GM19351 (cell line): ENCODE measurements around the gene STX2.
A peak's percentile ranks its signal among the peaks of the same experiment; 100 is the strongest.
"Not testable (repeated sequence)": the region's sequence is repeated elsewhere in the genome, so short reads cannot be mapped to it uniquely, and the experiment has no call there.

Source experiments
- ATAC-seq: cut with Tn5 transposase; IDR thresholded peaks from one replicate; pipeline ENCODE4 v1.9.1; 2021; ENCODE audit warnings: mild to moderate bottlenecking, moderate library complexity; ENCODE audit not compliant: unreplicated experiment

Gene STX2

DNA sequence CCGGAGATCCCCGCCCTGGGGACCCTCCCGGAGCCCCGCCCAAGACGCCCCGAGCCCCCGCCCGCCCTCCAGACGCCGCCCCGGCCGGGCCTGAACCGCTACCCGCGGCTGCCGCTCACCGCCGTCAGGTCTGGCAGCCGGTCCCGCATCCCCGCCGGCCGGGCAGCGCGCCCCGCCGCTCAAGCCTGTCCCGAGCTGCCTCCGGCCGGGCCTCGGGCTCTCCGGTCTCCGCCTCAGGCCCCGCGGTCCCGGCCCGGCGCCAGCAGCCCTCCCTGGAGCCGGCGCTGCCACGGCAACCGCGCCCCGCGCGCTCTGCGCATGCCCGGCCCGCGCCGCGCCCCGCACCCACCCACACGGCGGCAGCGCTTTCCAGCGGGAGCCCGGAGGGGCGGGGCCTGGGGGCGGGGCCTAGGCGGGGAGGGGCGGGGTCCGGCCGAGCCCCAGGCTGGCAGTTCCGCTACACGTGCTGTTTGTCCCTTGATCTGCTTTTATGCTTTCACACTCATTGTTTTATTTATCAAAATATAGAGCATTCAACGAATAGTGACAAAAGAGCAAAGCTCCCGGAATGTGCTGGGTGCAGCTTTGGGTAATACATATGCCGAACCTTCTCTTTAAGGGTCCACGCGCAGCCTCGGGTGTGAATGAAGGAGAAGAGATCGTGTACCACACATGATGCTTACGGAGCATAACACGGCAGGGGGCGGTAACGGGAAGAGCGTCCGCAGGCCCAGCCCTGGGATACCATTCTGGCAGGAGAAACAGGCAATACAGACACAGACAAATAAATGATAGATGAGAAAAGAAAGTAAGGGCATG is at the start of gene STX2:
Gene STX2 (minus strand): TSS at position 300 of the 819 bp plus-strand sequence. CDS start 151 bp downstream, at position 149.
- ATAC-seq = peak; percentile 74

DNA sequence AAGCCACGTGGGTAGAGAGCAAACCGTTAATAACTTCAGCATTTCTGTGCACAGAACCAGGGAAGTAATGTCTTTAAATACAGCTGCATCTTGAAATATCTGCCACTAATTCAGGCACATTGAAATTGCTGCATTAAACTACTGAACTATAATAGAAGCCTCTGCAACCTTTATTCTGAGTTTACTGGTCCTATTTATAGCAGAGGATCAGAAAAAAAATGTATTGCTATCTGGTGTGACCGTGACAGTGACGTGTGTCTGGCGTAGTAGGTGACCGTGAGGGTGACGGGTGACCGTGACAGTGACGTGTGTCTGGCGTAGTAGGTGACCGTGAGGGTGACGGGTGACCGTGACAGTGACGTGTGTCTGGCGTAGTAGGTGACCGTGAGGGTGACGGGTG is 48.1 kb upstream of the STX2 start:
- not testable (repeated sequence) for ATAC-seq

DNA sequence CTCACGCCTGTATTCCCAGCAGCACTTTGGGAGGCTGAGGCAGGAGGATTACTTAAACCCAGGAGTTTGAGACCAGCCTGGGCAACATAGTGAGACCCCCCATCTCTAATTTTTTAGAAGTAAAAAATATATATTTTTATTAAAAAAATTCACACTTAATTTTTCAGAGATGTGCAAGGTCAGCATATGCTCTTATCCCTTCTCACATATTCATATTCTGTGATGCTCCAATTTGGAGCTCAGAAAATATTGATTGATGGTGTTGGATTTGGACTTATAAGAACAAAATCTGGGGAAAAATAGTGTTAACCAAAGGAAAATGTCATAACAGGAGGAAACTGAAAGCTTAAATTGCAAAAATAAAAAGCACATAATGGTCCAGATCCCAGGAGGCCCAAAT is 42.5 kb upstream of the STX2 start:
- ATAC-seq = no peak

DNA sequence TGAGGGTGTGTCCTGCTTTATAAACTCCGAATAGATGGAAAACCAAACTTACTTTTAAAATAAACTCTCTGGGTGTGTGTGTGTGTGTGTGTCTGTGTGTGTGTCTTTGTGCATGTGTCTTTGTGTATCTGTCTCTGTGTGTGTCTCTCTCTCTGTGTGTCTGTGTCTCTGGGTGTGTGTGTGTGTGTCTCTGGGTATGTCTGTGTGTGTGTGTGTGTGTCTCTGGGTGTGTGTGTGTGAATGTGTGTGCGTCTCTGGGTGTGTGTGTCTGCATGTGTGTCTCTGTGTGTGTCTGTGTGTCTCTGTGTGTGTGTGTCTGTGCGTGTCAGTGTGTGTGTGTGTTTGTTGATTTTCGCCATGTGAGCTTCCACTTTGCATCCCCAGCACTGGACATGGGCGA is 42.0 kb upstream of the STX2 start:
- no peak for ATAC-seq

DNA sequence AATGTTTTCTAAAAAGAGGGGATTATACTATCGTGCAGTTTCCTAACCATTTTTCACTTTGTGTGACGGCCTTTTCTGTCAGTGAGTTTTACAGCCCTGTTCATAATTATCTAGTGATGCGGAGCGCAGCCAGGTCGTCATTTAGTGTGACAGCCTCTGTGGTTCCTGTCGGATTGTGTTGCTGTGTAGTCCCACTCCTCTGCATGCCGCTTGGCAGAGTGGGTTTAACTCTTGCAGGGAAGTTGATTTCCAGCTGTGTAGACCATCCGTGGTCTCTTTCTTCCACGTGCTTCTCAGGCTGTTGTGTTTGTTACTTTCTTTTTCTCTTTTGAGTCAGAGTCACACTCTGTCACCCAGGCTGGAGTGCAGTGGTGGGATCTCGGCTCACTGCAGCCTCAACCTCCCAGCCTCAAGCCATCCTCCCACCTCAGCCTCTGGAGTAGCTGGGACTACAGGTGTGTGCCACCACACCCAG is 41.4 kb upstream of the STX2 start:
- peak; percentile 42 for ATAC-seq

DNA sequence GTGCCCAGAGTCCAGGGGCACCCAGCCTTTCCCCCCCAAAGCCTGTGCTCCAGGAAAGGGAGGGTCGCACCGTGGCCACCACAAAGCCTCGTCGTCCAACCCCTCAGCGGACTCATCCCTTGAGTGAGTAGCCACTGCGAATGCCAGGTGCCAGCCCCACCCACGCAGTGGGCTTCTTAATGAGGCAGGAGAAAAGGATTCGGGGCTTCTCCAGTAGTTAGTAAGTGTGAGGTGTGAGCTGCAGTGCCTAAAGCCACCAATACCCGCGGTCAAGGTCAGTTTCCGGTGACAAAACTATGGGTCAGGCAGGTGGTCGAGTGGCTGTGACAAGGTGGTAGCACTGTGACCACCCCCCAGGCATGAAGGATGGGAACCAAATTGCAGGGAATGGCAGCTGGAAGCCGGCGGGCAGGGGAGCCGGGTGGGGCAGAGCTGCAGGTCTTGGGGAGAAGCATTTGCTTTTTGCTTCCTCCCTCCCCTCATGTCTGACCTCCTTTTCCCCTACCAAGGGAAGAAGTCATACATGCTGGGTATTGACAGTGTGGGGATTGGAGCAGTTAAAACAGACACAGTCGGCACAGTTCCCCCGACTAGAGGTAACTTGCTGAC is 40.8 kb upstream of the STX2 start:
- peak; percentile 31 for ATAC-seq

DNA sequence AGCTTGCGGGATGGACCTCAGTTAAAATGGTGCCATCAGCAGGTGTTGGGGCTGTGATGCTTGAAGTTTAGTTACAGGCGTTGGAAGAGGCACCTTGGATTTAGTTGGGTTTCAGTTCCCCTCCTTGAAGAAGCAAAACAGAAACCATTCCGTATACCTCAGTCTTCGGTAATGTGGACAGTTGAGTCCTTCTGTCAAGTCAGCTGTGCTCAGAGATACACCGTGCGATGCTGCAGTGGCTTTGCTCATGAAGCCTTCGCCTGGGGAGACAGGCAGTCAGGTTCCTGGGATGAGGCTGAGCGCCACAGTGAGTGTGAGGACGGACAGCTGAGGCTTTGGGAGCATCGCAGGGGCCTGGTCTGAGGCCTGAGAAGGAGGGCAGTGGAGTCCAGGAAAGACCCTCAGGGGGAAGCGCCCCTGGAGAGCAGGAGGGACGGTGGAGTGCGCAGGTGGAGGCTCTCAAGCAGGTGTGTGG is 40.2 kb upstream of the STX2 start:
- ATAC-seq = peak; percentile 83

DNA sequence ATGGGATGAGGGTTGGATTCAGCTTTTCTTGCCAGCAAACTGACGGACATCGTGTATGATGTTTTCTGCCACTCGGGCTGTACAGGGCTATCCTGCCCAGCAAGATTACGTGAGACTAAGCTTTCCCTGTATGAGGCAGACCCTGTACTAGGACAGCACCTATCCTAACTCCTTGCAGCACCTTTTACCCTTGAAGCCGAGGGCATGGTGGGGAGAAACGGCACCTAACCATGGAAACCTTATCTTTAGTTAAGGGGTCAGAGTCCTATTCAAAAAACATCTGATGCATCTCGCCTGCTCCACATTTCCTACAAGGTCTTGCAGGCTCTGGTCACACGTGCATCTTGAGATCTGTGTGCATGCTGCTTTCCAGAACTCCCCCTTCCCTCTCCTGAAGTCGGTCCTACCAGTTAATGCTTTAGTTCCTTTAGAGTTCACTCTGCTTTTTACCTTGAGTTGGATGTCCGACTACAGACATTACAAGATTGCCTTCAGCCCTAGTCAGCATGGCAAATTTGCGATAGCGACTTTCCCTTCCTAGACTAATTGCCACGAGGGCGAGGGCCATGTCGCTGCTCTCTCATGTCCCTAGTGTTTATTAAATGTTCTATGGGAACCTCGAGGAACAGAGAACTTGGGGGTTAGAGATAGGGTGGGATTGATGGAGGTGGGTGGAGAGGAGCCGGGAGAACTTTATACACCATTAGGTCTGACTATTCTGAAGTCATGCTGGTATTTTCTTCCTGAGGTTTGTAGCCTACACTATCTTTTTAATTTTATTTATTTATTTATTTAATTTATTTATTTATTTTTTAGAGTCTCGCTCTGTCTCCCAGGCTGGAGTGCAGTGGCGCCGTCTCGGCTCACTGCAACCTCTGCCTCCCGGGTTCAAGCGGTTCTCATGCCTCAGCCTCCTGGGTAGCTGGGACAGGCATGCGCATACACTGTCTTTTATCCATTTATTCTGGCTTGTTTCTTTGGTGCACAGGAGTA is 39.4 kb upstream of the STX2 start:
- no peak for ATAC-seq

DNA sequence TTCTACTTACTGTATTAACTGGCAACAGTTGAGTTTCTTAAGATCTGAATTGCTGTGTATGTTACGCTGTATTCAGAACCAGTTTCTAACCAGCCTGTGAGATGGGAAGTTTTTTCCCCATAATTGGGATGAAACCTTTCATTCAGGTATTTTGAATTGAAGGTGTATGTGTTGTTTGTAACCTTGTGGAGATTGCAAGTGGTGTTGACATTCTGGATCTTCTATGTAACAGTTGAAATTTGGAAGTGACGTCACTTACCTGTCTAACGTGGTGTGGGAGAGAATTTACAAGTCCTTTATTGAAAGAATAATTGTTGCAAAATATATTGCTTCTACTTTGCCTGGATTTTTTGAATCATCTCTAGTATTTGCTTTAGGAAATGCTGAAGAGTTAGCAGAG is 38.3 kb upstream of the STX2 start:
- ATAC-seq = no peak

DNA sequence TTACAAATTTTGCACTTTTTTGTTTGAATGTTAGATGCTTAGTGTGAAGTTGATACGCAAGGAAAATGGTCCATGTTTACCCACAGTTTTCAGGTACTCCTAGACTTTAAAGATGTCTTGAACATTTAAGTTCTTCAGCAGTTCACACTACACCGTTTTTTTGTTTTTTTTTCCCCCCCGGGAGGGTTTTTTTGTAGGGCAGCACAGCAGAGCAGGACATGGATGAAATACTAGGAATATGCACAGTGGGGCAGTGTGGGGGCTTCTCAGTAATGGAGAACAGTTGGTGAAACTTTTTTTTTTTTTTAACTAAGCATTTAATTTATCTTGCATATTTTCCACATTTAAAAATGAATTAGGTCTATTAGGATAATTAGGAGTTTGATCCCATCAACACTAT is 37.7 kb upstream of the STX2 start:
- ATAC-seq = no peak

DNA sequence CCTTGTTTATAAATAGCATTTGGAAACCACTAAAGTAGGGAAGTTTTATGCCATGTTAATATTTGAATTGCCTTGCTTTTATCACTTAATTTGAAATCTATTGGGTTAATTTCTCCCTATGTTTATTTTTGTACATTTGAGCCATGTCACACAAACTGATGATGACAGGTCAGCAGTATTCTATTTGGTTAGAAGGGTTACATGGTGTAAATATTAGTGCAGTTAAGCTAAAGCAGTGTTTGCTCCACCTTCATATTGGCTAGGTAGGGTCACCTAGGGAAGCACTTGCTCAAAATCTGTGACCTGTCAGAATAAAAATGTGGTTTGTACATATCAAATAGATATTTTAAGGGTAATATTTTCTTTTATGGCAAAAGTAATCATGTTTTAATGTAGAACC is 37.2 kb upstream of the STX2 start:
- no peak for ATAC-seq

DNA sequence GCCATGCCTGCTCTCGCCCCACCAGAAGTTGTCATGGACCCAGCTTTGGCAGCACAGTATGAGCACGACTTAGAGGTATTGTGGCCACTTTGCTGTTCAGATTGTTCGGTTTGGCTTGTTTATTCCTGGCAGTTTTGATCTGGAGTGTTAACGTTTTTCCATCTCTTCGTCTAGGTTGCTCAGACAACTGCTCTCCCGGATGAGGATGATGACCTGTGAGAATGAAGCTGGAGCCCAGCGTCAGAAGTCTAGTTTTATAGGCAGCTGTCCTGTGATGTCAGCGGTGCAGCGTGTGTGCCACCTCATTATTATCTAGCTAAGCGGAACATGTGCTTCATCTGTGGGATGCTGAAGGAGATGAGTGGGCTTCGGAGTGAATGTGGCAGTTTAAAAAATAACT is 36.7 kb upstream of the STX2 start:
- not testable (repeated sequence) for ATAC-seq

DNA sequence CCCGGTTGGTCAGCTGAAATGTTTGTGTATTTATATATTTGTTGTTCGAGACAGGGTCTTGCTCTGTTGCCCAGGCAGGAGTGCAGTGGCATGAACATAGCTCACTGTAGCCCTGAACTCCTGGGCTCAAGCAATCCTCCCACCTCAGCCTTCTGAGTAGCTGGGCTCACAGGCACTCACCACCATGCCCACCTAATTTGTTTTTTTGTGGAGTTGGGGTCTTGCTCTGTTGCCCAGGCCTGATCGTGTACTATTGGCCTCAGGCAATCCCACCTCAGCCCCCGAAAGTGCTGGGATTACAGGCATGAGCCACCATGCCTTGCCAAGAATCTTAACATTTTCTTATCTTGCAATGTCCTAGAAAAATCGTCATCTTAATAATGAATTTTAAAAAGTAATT is 36.1 kb upstream of the STX2 start:
- ATAC-seq = no peak

DNA sequence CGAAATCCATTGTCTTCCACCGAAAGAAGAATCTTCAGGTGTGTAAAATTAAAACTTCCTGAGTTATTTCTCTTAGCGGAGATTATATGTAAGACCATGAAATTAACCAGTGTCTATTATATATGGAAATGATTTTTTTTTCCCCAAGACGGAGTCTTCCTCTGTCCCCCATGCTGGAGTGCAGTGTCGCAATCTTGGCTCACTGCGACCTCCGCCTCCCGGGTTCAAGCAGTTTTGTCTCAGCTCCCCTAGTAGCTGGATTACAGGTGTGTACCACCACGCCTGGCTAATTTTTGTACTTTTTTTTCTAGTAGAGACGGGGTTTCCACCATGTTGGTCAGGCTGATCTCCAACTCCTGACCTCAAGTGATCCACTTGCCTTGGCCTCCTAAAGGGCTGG is 35.6 kb upstream of the STX2 start:
- ATAC-seq = no peak

DNA sequence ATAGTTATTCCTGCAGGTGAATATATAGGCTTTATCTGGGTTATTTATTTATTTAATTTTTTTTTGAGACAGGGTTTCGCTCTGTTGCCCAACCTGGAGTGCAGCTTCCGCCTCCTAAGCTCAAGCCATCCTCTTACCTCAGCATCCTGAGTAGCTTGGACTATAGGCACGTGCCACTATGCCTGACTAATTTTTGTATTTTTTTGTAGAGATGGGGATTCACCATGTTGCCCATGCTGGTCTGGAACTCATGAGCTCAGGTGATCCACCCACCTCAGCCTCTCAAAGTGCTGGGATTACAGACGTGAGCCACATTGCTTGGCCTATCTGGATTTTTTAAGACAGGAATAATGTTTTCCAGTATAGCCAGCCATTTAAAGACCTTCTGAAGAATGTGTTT is 34.8 kb upstream of the STX2 start:
- no peak for ATAC-seq

DNA sequence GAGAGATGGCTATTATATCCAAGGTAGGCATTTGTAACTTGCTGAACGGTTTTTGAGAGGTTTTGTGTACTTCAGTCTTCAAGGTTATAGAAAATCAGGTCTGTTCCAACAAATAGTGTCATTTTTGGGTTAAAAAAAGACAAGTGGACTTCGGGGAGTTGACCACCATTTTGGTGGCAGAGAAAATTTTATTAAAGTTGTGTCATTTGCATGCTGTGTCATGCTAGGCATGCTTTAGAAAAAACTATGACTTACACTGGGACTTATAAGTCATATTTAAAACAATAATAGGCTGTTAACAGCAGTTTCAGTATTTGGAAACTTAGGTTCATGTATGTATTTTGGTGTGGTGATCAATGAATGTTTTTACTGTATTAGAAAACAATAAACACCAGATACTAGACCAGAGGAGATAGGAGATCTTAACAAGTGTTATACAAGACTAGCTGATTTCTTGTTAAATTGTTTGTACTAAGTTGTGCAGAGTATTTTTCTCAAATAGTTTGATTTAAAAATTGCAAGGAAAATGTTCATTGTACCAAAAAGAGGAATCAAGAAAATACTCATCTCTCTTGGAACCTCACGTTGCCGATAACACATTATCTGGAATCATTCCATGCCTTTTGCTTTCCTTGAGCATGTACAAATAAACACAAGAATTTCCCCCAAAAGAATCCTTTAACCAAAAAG is 34.2 kb upstream of the STX2 start:
- no peak for ATAC-seq

DNA sequence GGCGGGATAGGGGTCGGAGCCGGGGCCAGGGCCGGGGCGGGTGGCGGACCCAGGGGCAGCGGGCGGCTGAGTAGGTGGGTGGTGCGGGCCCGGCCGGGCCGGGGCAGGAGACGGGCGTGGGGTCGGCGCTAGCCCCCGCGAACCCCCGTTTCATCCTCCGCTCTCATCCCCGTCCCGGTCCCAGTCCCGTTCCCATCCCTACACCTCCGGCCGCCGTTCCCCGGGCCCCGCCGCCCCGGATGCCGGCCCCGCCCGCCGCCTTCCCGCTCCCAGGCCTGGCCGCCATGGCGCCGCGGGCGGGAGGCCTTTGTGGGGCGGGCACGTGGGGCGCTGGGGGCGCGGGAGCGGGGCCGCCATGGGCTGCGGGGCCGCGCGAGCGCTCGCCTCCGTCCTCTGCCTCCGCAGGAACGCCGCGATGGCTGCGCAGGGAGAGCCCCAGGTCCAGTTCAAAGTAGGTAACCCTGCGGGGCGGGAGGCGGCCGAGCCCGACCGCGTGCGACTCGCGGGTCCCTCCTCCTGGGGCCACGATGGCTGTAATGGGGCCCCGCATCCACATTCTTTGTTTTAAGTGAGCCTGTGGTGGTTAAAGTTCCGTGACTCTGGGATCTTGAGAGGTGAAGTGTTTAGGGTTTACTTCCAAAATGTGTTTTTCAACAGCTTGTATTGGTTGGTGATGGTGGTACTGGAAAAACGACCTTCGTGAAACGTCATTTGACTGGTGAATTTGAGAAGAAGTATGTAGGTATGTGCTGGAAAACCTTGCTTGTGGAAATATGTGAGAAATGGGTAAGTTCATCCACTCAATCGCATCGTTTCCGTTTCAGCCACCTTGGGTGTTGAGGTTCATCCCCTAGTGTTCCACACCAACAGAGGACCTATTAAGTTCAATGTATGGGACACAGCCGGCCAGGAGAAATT is 33.4 kb upstream of the STX2 start:
- ATAC-seq = peak; percentile 12

DNA sequence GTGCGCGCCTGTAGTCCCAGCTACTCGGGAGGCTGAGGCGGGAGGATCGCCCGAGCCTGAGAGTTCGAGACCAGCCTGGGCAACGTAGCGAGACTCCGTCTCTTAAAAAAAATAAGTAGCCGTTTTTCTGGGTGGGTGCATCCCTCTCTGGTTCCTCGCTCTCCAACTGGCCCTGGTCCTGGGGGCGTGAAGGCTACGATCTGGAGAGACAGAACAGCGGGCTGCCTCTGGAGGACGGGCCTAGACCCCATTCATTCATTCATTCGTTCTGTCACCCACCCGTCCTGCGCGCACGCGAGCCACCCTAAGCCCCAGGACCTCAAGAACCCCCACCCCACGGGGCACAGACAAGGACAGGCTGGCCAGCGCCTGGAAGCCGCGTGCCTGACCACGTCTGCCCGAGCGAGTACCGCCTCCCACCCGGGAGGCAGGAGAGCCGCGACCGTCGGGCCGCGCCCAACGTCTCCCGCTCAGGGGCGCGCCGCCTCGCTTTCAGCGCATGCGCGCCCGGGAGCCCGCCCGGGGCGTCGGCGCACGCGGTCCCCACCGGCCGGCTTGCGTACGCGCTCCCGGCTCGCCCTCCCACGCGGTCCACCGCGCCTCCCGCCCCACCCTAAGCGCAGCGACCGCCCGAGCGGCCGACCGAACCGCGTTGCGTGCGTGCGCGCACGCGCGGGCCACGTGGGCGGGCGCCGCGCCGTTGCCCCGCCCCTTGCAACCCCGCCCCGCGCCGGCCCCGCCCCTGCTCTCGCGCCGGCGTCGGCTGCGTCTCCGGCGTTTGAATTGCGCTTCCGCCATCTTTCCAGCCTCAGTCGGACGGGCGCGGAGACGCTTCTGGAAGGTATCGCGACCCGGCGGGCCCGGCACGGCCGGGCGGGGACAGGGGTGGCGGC is 32.5 kb upstream of the STX2 start, which contains the start of gene RAN:
Gene RAN (plus strand): TSS at position 781 of the 893 bp plus-strand sequence. CDS start 528 bp downstream, outside the sequence.
- ATAC-seq = peak; percentile 52
